Keratinocyte (primary cell): ENCODE data around the gene UBAP1. TPM values are rescaled to one million over a fixed set of nuclear protein-coding genes. Genes with fewer than 3 reads are reported as not detected.

Experiments
- DNase-seq: peaks from one replicate; pipeline ENCODE4 v3.0.0-alpha.2; 2011; ENCODE audit warnings: low read depth, missing footprints, low spot score
- FAIRE-seq: peaks from 2 replicates; lab custom pipeline; 2011; peaks lifted over from hg19 to GRCh38; lab: Jason Lieb, UNC
- H2AFZ ChIP-seq: 2 replicates; pipeline ENCODE4 v1.6.0; 2012; ENCODE audit warnings: low read length, control low read depth, inconsistent platforms; ENCODE audit not compliant: control insufficient read depth
- H3K27ac ChIP-seq: 2 replicates; pipeline ENCODE4 v1.5.1; 2011; ENCODE audit warnings: low read length; ENCODE audit not compliant: control insufficient read depth, insufficient read depth
- H3K27me3 ChIP-seq: 3 replicates; pipeline ENCODE4 v1.6.0; 2011; ENCODE audit warnings: low read length; ENCODE audit not compliant: control insufficient read depth, insufficient read depth; ENCODE audit errors: extremely low read depth
- H3K36me3 ChIP-seq, 2 experiments: 2 replicates in 1 of 2; 3 replicates in 1 of 2; pipeline ENCODE4 v1.5.1; 2011; ENCODE audit warnings: low read length in 2 of 2, mild to moderate bottlenecking in 1 of 2; ENCODE audit not compliant: control insufficient read depth in 2 of 2, insufficient read depth in 2 of 2; ENCODE audit errors: extremely low read depth in 1 of 2
- H3K4me1 ChIP-seq: 3 replicates; pipeline ENCODE4 v1.5.1; 2011; ENCODE audit warnings: low read length; ENCODE audit not compliant: control insufficient read depth, insufficient read depth; ENCODE audit errors: extremely low read depth
- H3K4me2 ChIP-seq: 3 replicates; pipeline ENCODE4 v1.6.0; 2011; ENCODE audit warnings: low read depth, low read length; ENCODE audit not compliant: control insufficient read depth, insufficient read depth; ENCODE audit errors: extremely low read depth
- H3K4me3 ChIP-seq, 3 experiments: fragments of 200-600 bp in 1 of 3; sonication (generic) in 1 of 3; 2 replicates in 2 of 3; 3 replicates in 1 of 3; pipeline ENCODE4 v1.5.1; 2011 to 2016; ENCODE audit warnings: low read length in 3 of 3, mild to moderate bottlenecking in 3 of 3, control low read depth in 2 of 3, inconsistent platforms in 1 of 3, low read depth in 1 of 3, mixed read lengths in 1 of 3, mixed run types in 1 of 3, moderate library complexity in 1 of 3; ENCODE audit not compliant: control insufficient read depth in 2 of 3, insufficient read depth in 2 of 3; ENCODE audit errors: extremely low read depth in 1 of 3
- H3K79me2 ChIP-seq: 2 replicates; pipeline ENCODE4 v1.6.0; 2012; ENCODE audit warnings: low read length; ENCODE audit not compliant: control insufficient read depth, insufficient read depth
- H3K9ac ChIP-seq: 3 replicates; pipeline ENCODE4 v1.6.0; 2011; ENCODE audit warnings: low read length; ENCODE audit not compliant: control insufficient read depth, insufficient read depth; ENCODE audit errors: extremely low read depth
- H3K9me1 ChIP-seq: 3 replicates; pipeline ENCODE4 v1.6.0; 2011; ENCODE audit warnings: low read length; ENCODE audit not compliant: control insufficient read depth, insufficient read depth; ENCODE audit errors: extremely low read depth
- H3K9me3 ChIP-seq: 2 replicates; pipeline ENCODE4 v1.5.1; 2012; ENCODE audit warnings: low read depth, low read length; ENCODE audit not compliant: control insufficient read depth
- H4K20me1 ChIP-seq: 3 replicates; pipeline ENCODE4 v1.6.0; 2011; ENCODE audit warnings: low read length; ENCODE audit not compliant: control insufficient read depth, insufficient read depth; ENCODE audit errors: extremely low read depth
- EZH2 ChIP-seq: IDR thresholded peaks from one replicate; pipeline ENCODE4 v1.6.1; 2012; ENCODE audit warnings: inconsistent platforms, mild to moderate bottlenecking, low read length, moderate library complexity
- dilution Hi-C: fragments of 300-500 bp; cut with MboI; formaldehyde crosslinking; loops from one replicate; pipeline ENCODE4 v1.7.0; 2020; ENCODE audit warnings: low sequenced_read_pairs; ENCODE audit not compliant: extremely low pct_ligation_motif_present
- polyA plus RNA-seq, 5 experiments: library from polyadenylated mRNA; depleted of rRNA in 3 of 5; stranded (reverse) in 3 of 5; stranded (forward) in 1 of 5; unstranded in 1 of 5; fragments of >200 nt; gene quantifications; 1 replicate in 1 of 5; 2 replicates in 3 of 5; 3 replicates in 1 of 5; pipeline versions ENCODE4 v1.2.1 to v1.2.3, GENCODE V29; 2011 to 2012; ENCODE audit warnings: missing spikeins in 2 of 5, low read depth in 1 of 5, low replicate concordance in 1 of 5
- TF ChIP-seq, protein P1 (sequence below), 3 experiments: IDR thresholded peaks in 1 of 3; conservative IDR thresholded peaks in 1 of 3; optimal IDR thresholded peaks in 1 of 3; 2 replicates in 2 of 3; 3 replicates in 1 of 3; pipeline versions ENCODE3 to v1.5.1; 2011; ENCODE audit warnings: low read length in 3 of 3, mild to moderate bottlenecking in 3 of 3, moderate library complexity in 2 of 3, control low read depth in 1 of 3, inconsistent platforms in 1 of 3; ENCODE audit not compliant: insufficient read depth in 2 of 3; ENCODE audit errors: extremely low read depth in 1 of 3

The UBAP1 gene
- polyA plus RNA-seq, 1 donor (not counting 4 experiments of a cell fraction or from before 2014, with no cell fraction given): 81.8 TPM

GRCh38 chr9:34275811-34276210 lies 97.0 kb downstream of the UBAP1 start:
- Histone ChIP-seq H3K27me3 (no peaks in the 10 kb centered on the region), H3K36me3 (no peaks in the 10 kb centered on the region), H3K4me2 (no peak overlapping the region), H3K9ac (no peak overlapping the region), H3K9me3 (no peaks in the 10 kb centered on the region), H3K4me1 (peaks cover 3% of the 10 kb centered on the region), H3K9me1 (no peaks in the 10 kb centered on the region), H2AFZ (no peak overlapping the region), H3K4me3 (no peak overlapping the region), H3K79me2 (no peaks in the 10 kb centered on the region), H4K20me1 (no peaks in the 10 kb centered on the region), H3K27ac (no peak overlapping the region)
- DNase-seq (no peak), FAIRE-seq (no peak)
- dilution Hi-C loops: no loop called here
- TF ChIP-seq, protein P1, sequence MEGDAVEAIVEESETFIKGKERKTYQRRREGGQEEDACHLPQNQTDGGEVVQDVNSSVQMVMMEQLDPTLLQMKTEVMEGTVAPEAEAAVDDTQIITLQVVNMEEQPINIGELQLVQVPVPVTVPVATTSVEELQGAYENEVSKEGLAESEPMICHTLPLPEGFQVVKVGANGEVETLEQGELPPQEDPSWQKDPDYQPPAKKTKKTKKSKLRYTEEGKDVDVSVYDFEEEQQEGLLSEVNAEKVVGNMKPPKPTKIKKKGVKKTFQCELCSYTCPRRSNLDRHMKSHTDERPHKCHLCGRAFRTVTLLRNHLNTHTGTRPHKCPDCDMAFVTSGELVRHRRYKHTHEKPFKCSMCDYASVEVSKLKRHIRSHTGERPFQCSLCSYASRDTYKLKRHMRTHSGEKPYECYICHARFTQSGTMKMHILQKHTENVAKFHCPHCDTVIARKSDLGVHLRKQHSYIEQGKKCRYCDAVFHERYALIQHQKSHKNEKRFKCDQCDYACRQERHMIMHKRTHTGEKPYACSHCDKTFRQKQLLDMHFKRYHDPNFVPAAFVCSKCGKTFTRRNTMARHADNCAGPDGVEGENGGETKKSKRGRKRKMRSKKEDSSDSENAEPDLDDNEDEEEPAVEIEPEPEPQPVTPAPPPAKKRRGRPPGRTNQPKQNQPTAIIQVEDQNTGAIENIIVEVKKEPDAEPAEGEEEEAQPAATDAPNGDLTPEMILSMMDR (optimal IDR thresholded peaks at IDR 0.05 in 1 of 3, IDR thresholded peaks at IDR 0.05 in 1 of 3, conservative IDR thresholded peaks at IDR 0.05 in 1 of 3; ENCODE audit: extremely low read depth in 1 of 3, insufficient read depth in 2 of 3, low read length in 3 of 3): no peak
- TF ChIP-seq EZH2: no peak

DNA sequence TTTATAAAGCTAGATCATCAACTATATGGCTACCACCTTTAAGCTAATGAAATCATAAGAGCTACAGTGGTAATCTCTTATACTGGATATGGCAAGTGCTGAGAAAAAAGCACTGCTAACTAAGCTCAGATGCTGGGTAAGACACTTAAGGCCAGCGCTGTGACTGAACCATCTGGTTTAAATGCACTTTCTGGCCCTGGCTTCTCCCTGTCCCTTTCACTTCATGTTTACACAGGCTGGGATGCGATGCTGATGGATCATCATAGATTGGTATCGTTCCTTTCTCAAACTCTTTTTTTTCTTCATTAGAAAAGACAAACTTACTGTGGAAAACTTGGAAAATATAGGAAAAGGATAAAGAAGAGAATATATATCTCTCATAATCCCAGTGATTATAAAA lies 97.9 kb downstream of the UBAP1 start:
- Histone ChIP-seq H4K20me1 (no peaks in the 10 kb centered on the region), H3K27me3 (no peaks in the 10 kb centered on the region), H3K9ac (no peak overlapping the region), H3K9me1 (no peaks in the 10 kb centered on the region), H3K79me2 (no peaks in the 10 kb centered on the region), H3K4me2 (no peak overlapping the region), H3K9me3 (no peaks in the 10 kb centered on the region), H2AFZ (no peak overlapping the region), H3K4me3 (no peak overlapping the region), H3K4me1 (peaks cover 3% of the 10 kb centered on the region), H3K27ac (no peak overlapping the region), H3K36me3 (no peaks in the 10 kb centered on the region)
- dilution Hi-C loops: no loop called here
- FAIRE-seq (no peak), DNase-seq (no peak)
- TF ChIP-seq EZH2: no peak
- TF ChIP-seq, protein P1 (optimal IDR thresholded peaks at IDR 0.05 in 1 of 3, IDR thresholded peaks at IDR 0.05 in 1 of 3, conservative IDR thresholded peaks at IDR 0.05 in 1 of 3; ENCODE audit: extremely low read depth in 1 of 3, insufficient read depth in 2 of 3, low read length in 3 of 3): no peak
